HL-60 (cell line): ENCODE data around the gene PBOV1.

ENCODE experiments used
- POLR2AphosphoS5 ChIP-seq: IDR thresholded peaks from 2 replicates; pipeline ENCODE4 v1.6.1; 2012; ENCODE audit warnings: low read depth
- TF ChIP-seq, protein P1 (sequence below): IDR thresholded peaks from one replicate; pipeline ENCODE4 v1.5.1; 2011; ENCODE audit warnings: low read length, control low read depth, inconsistent platforms; ENCODE audit not compliant: insufficient read depth
- TF ChIP-seq, protein P2 (sequence below): IDR thresholded peaks from 2 replicates; pipeline ENCODE4 v1.6.1; 2012; ENCODE audit warnings: low read depth; ENCODE audit not compliant: insufficient replicate concordance

DNA sequence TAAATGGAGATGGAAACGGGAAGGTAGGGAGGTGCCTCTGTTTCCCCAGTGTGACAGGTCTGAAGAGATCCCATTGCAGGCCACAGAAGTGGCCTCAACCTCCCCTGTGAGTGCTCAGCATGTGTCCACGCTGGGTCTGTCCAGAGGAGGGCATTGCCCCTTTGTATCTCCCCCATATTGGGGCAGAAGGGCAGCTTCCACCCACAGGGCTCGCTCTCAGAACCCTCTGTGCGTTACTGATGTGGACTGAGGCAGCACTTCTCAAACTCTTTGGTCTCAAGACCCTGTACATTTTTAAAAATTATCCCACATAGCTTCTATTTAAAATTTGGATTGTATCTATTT is 34.5 kb downstream of the PBOV1 start:
- TF ChIP-seq, protein P1, sequence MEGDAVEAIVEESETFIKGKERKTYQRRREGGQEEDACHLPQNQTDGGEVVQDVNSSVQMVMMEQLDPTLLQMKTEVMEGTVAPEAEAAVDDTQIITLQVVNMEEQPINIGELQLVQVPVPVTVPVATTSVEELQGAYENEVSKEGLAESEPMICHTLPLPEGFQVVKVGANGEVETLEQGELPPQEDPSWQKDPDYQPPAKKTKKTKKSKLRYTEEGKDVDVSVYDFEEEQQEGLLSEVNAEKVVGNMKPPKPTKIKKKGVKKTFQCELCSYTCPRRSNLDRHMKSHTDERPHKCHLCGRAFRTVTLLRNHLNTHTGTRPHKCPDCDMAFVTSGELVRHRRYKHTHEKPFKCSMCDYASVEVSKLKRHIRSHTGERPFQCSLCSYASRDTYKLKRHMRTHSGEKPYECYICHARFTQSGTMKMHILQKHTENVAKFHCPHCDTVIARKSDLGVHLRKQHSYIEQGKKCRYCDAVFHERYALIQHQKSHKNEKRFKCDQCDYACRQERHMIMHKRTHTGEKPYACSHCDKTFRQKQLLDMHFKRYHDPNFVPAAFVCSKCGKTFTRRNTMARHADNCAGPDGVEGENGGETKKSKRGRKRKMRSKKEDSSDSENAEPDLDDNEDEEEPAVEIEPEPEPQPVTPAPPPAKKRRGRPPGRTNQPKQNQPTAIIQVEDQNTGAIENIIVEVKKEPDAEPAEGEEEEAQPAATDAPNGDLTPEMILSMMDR = no peak
- TF ChIP-seq, protein P2, sequence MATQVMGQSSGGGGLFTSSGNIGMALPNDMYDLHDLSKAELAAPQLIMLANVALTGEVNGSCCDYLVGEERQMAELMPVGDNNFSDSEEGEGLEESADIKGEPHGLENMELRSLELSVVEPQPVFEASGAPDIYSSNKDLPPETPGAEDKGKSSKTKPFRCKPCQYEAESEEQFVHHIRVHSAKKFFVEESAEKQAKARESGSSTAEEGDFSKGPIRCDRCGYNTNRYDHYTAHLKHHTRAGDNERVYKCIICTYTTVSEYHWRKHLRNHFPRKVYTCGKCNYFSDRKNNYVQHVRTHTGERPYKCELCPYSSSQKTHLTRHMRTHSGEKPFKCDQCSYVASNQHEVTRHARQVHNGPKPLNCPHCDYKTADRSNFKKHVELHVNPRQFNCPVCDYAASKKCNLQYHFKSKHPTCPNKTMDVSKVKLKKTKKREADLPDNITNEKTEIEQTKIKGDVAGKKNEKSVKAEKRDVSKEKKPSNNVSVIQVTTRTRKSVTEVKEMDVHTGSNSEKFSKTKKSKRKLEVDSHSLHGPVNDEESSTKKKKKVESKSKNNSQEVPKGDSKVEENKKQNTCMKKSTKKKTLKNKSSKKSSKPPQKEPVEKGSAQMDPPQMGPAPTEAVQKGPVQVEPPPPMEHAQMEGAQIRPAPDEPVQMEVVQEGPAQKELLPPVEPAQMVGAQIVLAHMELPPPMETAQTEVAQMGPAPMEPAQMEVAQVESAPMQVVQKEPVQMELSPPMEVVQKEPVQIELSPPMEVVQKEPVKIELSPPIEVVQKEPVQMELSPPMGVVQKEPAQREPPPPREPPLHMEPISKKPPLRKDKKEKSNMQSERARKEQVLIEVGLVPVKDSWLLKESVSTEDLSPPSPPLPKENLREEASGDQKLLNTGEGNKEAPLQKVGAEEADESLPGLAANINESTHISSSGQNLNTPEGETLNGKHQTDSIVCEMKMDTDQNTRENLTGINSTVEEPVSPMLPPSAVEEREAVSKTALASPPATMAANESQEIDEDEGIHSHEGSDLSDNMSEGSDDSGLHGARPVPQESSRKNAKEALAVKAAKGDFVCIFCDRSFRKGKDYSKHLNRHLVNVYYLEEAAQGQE = no peak
- TF ChIP-seq POLR2AphosphoS5 = no peak
